ENCODE measurements around the gene ELF1. TPM values are rescaled to one million over a fixed set of nuclear protein-coding genes. Genes with fewer than 3 reads are reported as not detected.

Gene ELF1
- 163 TPM for total RNA-seq

GRCh38 chr13:41019011-41019487, at the start of gene ELF1:
TSS of gene ELF1 (minus strand) at chr13:41019316. CDS start at chr13:40982054, 37,262 bp downstream.
- DNase-seq (ENCODE audit: low read depth in 2 of 3, low spot score in 2 of 3), result peak; percentile 45 to 93 (median 87)

GRCh38 chr13:41065078-41065477, 46.0 kb upstream of the ELF1 start:
- DNase-seq (ENCODE audit: low read depth in 2 of 3, low spot score in 2 of 3), result no peak

- DNase-seq (ENCODE audit: low read depth in 2 of 3, low spot score in 2 of 3), result no peak
Observed at GRCh38 chr13:41064493-41064892, 45.4 kb upstream of the ELF1 start.

GRCh38 chr13:41061914-41062837, 43.1 kb upstream of the ELF1 start:
- no peak for DNase-seq (ENCODE audit: low read depth in 2 of 3, low spot score in 2 of 3)

GRCh38 chr13:41061075-41061913, 42.2 kb upstream of the ELF1 start, which contains the start of gene WBP4:
TSS of gene WBP4 (plus strand) at chr13:41061509. CDS start at chr13:41061674, 165 bp downstream.
- peak; percentile 85 to 98 (median 96) for DNase-seq (ENCODE audit: low read depth in 2 of 3, low spot score in 2 of 3)

- DNase-seq (ENCODE audit: low read depth in 2 of 3, low spot score in 2 of 3), result peak in 2 of 3 donors; percentile 83 to 88
Observed at GRCh38 chr13:41060724-41061074, 41.6 kb upstream of the ELF1 start.

GRCh38 chr13:41060082-41060723, 41.1 kb upstream of the ELF1 start:
- peak; percentile 49 to 91 (median 84) for DNase-seq (ENCODE audit: low read depth in 2 of 3, low spot score in 2 of 3)

- no peak for DNase-seq (ENCODE audit: low read depth in 2 of 3, low spot score in 2 of 3)
Observed at GRCh38 chr13:41059456-41060081, 40.5 kb upstream of the ELF1 start.

GRCh38 chr13:41058295-41059070, 39.4 kb upstream of the ELF1 start:
- DNase-seq (ENCODE audit: low read depth in 2 of 3, low spot score in 2 of 3), result no peak

GRCh38 chr13:41056826-41057711, 38.0 kb upstream of the ELF1 start:
- no peak for DNase-seq (ENCODE audit: low read depth in 2 of 3, low spot score in 2 of 3)

- no peak for DNase-seq (ENCODE audit: low read depth in 2 of 3, low spot score in 2 of 3)
Observed at GRCh38 chr13:41056194-41056593, 37.1 kb upstream of the ELF1 start.

GRCh38 chr13:41054919-41055619, 36.0 kb upstream of the ELF1 start:
- DNase-seq (ENCODE audit: low read depth in 2 of 3, low spot score in 2 of 3), result no peak

GRCh38 chr13:41054212-41054877, 35.2 kb upstream of the ELF1 start:
- DNase-seq (ENCODE audit: low read depth in 2 of 3, low spot score in 2 of 3), result peak in 2 of 3 donors; percentile 67 to 87

GRCh38 chr13:41053384-41053826, 34.3 kb upstream of the ELF1 start:
- DNase-seq (ENCODE audit: low read depth in 2 of 3, low spot score in 2 of 3), result peak in 2 of 3 donors; percentile 53 to 62

GRCh38 chr13:41052441-41052840, 33.3 kb upstream of the ELF1 start:
- DNase-seq (ENCODE audit: low read depth in 2 of 3, low spot score in 2 of 3), result no peak

- DNase-seq (ENCODE audit: low read depth in 2 of 3, low spot score in 2 of 3), result peak in 2 of 3 donors; percentile 23 to 25
Observed at GRCh38 chr13:41049480-41050440, 30.6 kb upstream of the ELF1 start.
